ENCODE results near the gene ZNF654. TPM values are rescaled to one million over a fixed set of nuclear protein-coding genes. Genes with fewer than 3 reads are reported as not detected.

ZNF654 gene
- total RNA-seq, 4 donors from 2014 or later, result 13.7 to 31.5 (median 15.7) TPM

- peak overlapping the region in 3 of 4 donors; percentile 62 to 83 (median 70) for H3K27ac ChIP-seq
- no peaks in the 10 kb centered on the region for H3K27me3 ChIP-seq
- H3K9me3 ChIP-seq, result peaks cover 0 to 12% (median 0%) of the 10 kb centered on the region in 4 donors
- H3K4me3 ChIP-seq, result peak overlapping the region; percentile 1 to 45 (median 34)
- H3K36me3 ChIP-seq, result no peaks in the 10 kb centered on the region
- DNase-seq (ENCODE audit: low spot score in 2 of 2), result no peak
- TF ChIP-seq EP300 (IDR thresholded peaks at IDR 0.05) (no peak), POLR2A (IDR thresholded peaks at IDR 0.05) (no peak), CTCF (IDR thresholded peaks at IDR 0.05) (no peak)
- WGBS, 2 donors, result 18 to 20% methylated on average over 2 of the region's 2 CpGs
- H3K4me1 ChIP-seq, result peaks cover 0 to 23% (median 0%) of the 10 kb centered on the region in 4 donors
Observed at GRCh38 chr3:88032245-88032644, 26.8 kb upstream of the ZNF654 start.

GRCh38 chr3:88033079-88033478, 26.0 kb upstream of the ZNF654 start:
- 79 to 84% methylated on average over 2 of the region's 2 CpGs for WGBS, 2 donors
- H3K27ac ChIP-seq, result peak overlapping the region in 1 of 4 donors; percentile 70
- TF ChIP-seq EP300 (IDR thresholded peaks at IDR 0.05), result no peak
- no peak for TF ChIP-seq CTCF (IDR thresholded peaks at IDR 0.05)
- TF ChIP-seq POLR2A (IDR thresholded peaks at IDR 0.05), result no peak

GRCh38 chr3:88033808-88034207, 25.2 kb upstream of the ZNF654 start:
- WGBS, 2 donors, result 21 to 22% methylated on average over 2 of the region's 2 CpGs
- peak overlapping the region in 1 of 4 donors; percentile 18 for H3K27ac ChIP-seq
- TF ChIP-seq EP300 (IDR thresholded peaks at IDR 0.05), result no peak
- no peak for TF ChIP-seq CTCF (IDR thresholded peaks at IDR 0.05)
- TF ChIP-seq POLR2A (IDR thresholded peaks at IDR 0.05), result no peak

More at GRCh38 chr3:88033079-88033478, 26.0 kb upstream of the ZNF654 start:
- H3K9me3 ChIP-seq, result peaks cover 0 to 6% (median 0%) of the 10 kb centered on the region in 4 donors
- no peak for DNase-seq (ENCODE audit: low spot score in 2 of 2)
- H3K36me3 ChIP-seq, result no peaks in the 10 kb centered on the region
- no peaks in the 10 kb centered on the region for H3K27me3 ChIP-seq
- no peak overlapping the region for H3K4me3 ChIP-seq
- H3K4me1 ChIP-seq, result peaks cover 0 to 23% (median 0%) of the 10 kb centered on the region in 4 donors

GRCh38 chr3:88034491-88035275, 24.4 kb upstream of the ZNF654 start:
- H3K27me3 ChIP-seq, result no peaks in the 10 kb centered on the region
- WGBS, 2 donors, result 82 to 86% methylated on average over 8 of the region's 8 CpGs
- DNase-seq (ENCODE audit: low spot score in 2 of 2), result no peak
- no peak for TF ChIP-seq EP300 (IDR thresholded peaks at IDR 0.05)
- TF ChIP-seq CTCF (IDR thresholded peaks at IDR 0.05), result no peak
- TF ChIP-seq POLR2A (IDR thresholded peaks at IDR 0.05), result no peak
- no peaks in the 10 kb centered on the region for H3K36me3 ChIP-seq
- peaks cover 0 to 23% (median 0%) of the 10 kb centered on the region in 4 donors for H3K4me1 ChIP-seq
- H3K4me3 ChIP-seq, result no peak overlapping the region
- H3K27ac ChIP-seq, result no peak overlapping the region
- H3K9me3 ChIP-seq, result no peaks in the 10 kb centered on the region

More at GRCh38 chr3:88033808-88034207, 25.2 kb upstream of the ZNF654 start:
- Histone ChIP-seq H3K4me3 (no peak overlapping the region), H3K36me3 (no peaks in the 10 kb centered on the region), H3K9me3 (no peaks in the 10 kb centered on the region), H3K4me1 (peaks cover 0 to 23% (median 0%) of the 10 kb centered on the region in 4 donors), H3K27me3 (no peaks in the 10 kb centered on the region)
- no peak for DNase-seq (ENCODE audit: low spot score in 2 of 2)

- no peak for DNase-seq (ENCODE audit: low spot score in 2 of 2)
- no peak overlapping the region for H3K4me3 ChIP-seq
- no peak for TF ChIP-seq CTCF (IDR thresholded peaks at IDR 0.05)
- no peak for TF ChIP-seq POLR2A (IDR thresholded peaks at IDR 0.05)
- TF ChIP-seq EP300 (IDR thresholded peaks at IDR 0.05), result no peak
- no peaks in the 10 kb centered on the region for H3K9me3 ChIP-seq
- no peak overlapping the region for H3K27ac ChIP-seq
- peaks cover 0 to 16% (median 0%) of the 10 kb centered on the region in 4 donors for H3K4me1 ChIP-seq
- no peaks in the 10 kb centered on the region for H3K36me3 ChIP-seq
- WGBS, 2 donors, result 75 to 81% methylated on average over 5 of the region's 5 CpGs
- no peaks in the 10 kb centered on the region for H3K27me3 ChIP-seq
Observed at GRCh38 chr3:88036221-88036620, 22.8 kb upstream of the ZNF654 start.
